Keratinocyte (primary cell): ENCODE measurements around the gene ZSCAN5B. TPM values are rescaled to one million over a fixed set of nuclear protein-coding genes. Genes with fewer than 3 reads are reported as not detected.

Source experiments
- DNase-seq: peaks from one replicate; pipeline ENCODE4 v3.0.0-alpha.2; 2011; ENCODE audit warnings: low read depth, missing footprints, low spot score
- FAIRE-seq: peaks from 2 replicates; lab custom pipeline; 2011; peaks lifted over from hg19 to GRCh38; lab: Jason Lieb, UNC
- H2AFZ ChIP-seq: 2 replicates; pipeline ENCODE4 v1.6.0; 2012; ENCODE audit warnings: low read length, control low read depth, inconsistent platforms; ENCODE audit not compliant: control insufficient read depth
- H3K27ac ChIP-seq: 2 replicates; pipeline ENCODE4 v1.5.1; 2011; ENCODE audit warnings: low read length; ENCODE audit not compliant: control insufficient read depth, insufficient read depth
- H3K27me3 ChIP-seq: 3 replicates; pipeline ENCODE4 v1.6.0; 2011; ENCODE audit warnings: low read length; ENCODE audit not compliant: control insufficient read depth, insufficient read depth; ENCODE audit errors: extremely low read depth
- H3K36me3 ChIP-seq, 2 experiments: 2 replicates in 1 of 2; 3 replicates in 1 of 2; pipeline ENCODE4 v1.5.1; 2011; ENCODE audit warnings: low read length in 2 of 2, mild to moderate bottlenecking in 1 of 2; ENCODE audit not compliant: control insufficient read depth in 2 of 2, insufficient read depth in 2 of 2; ENCODE audit errors: extremely low read depth in 1 of 2
- H3K4me1 ChIP-seq: 3 replicates; pipeline ENCODE4 v1.5.1; 2011; ENCODE audit warnings: low read length; ENCODE audit not compliant: control insufficient read depth, insufficient read depth; ENCODE audit errors: extremely low read depth
- H3K4me2 ChIP-seq: 3 replicates; pipeline ENCODE4 v1.6.0; 2011; ENCODE audit warnings: low read depth, low read length; ENCODE audit not compliant: control insufficient read depth, insufficient read depth; ENCODE audit errors: extremely low read depth
- H3K4me3 ChIP-seq, 3 experiments: fragments of 200-600 bp in 1 of 3; sonication (generic) in 1 of 3; 2 replicates in 2 of 3; 3 replicates in 1 of 3; pipeline ENCODE4 v1.5.1; 2011 to 2016; ENCODE audit warnings: low read length in 3 of 3, mild to moderate bottlenecking in 3 of 3, control low read depth in 2 of 3, inconsistent platforms in 1 of 3, low read depth in 1 of 3, mixed read lengths in 1 of 3, mixed run types in 1 of 3, moderate library complexity in 1 of 3; ENCODE audit not compliant: control insufficient read depth in 2 of 3, insufficient read depth in 2 of 3; ENCODE audit errors: extremely low read depth in 1 of 3
- H3K79me2 ChIP-seq: 2 replicates; pipeline ENCODE4 v1.6.0; 2012; ENCODE audit warnings: low read length; ENCODE audit not compliant: control insufficient read depth, insufficient read depth
- H3K9ac ChIP-seq: 3 replicates; pipeline ENCODE4 v1.6.0; 2011; ENCODE audit warnings: low read length; ENCODE audit not compliant: control insufficient read depth, insufficient read depth; ENCODE audit errors: extremely low read depth
- H3K9me1 ChIP-seq: 3 replicates; pipeline ENCODE4 v1.6.0; 2011; ENCODE audit warnings: low read length; ENCODE audit not compliant: control insufficient read depth, insufficient read depth; ENCODE audit errors: extremely low read depth
- H3K9me3 ChIP-seq: 2 replicates; pipeline ENCODE4 v1.5.1; 2012; ENCODE audit warnings: low read depth, low read length; ENCODE audit not compliant: control insufficient read depth
- H4K20me1 ChIP-seq: 3 replicates; pipeline ENCODE4 v1.6.0; 2011; ENCODE audit warnings: low read length; ENCODE audit not compliant: control insufficient read depth, insufficient read depth; ENCODE audit errors: extremely low read depth
- CTCF ChIP-seq, 3 experiments: IDR thresholded peaks in 1 of 3; conservative IDR thresholded peaks in 1 of 3; optimal IDR thresholded peaks in 1 of 3; 2 replicates in 2 of 3; 3 replicates in 1 of 3; pipeline versions ENCODE3 to v1.5.1; 2011; ENCODE audit warnings: low read length in 3 of 3, mild to moderate bottlenecking in 3 of 3, moderate library complexity in 2 of 3, control low read depth in 1 of 3, inconsistent platforms in 1 of 3; ENCODE audit not compliant: insufficient read depth in 2 of 3; ENCODE audit errors: extremely low read depth in 1 of 3
- EZH2 ChIP-seq: IDR thresholded peaks from one replicate; pipeline ENCODE4 v1.6.1; 2012; ENCODE audit warnings: inconsistent platforms, mild to moderate bottlenecking, low read length, moderate library complexity
- dilution Hi-C: fragments of 300-500 bp; cut with MboI; formaldehyde crosslinking; loops from one replicate; pipeline ENCODE4 v1.7.0; 2020; ENCODE audit warnings: low sequenced_read_pairs; ENCODE audit not compliant: extremely low pct_ligation_motif_present
- polyA plus RNA-seq, 5 experiments: library from polyadenylated mRNA; depleted of rRNA in 3 of 5; stranded (reverse) in 3 of 5; stranded (forward) in 1 of 5; unstranded in 1 of 5; fragments of >200 nt; gene quantifications; 1 replicate in 1 of 5; 2 replicates in 3 of 5; 3 replicates in 1 of 5; pipeline versions ENCODE4 v1.2.1 to v1.2.3, GENCODE V29; 2011 to 2012; ENCODE audit warnings: missing spikeins in 2 of 5, low read depth in 1 of 5, low replicate concordance in 1 of 5

Gene ZSCAN5B
- polyA plus RNA-seq, 1 donor (not counting 4 experiments of a cell fraction or from before 2014, with no cell fraction given) = not detected

- DNase-seq (no peak), FAIRE-seq (no peak)
- Histone ChIP-seq H3K9ac (no peak within 1 kb of the TSS), H3K27ac (no peak within 1 kb of the TSS), H3K36me3 (no peaks in the 10 kb centered on the region), H3K4me2 (no peak within 1 kb of the TSS), H2AFZ (no peak within 1 kb of the TSS), H4K20me1 (no peaks in the 10 kb centered on the region), H3K27me3 (no peaks in the 10 kb centered on the region), H3K9me1 (no peaks in the 10 kb centered on the region), H3K4me1 (no peaks in the 10 kb centered on the region), H3K9me3 (no peaks in the 10 kb centered on the region), H3K79me2 (no peaks in the 10 kb centered on the region), H3K4me3 (no peak within 1 kb of the TSS)
- dilution Hi-C loops = no loop called here
- no peak for TF ChIP-seq EZH2
- no peak for TF ChIP-seq CTCF (optimal IDR thresholded peaks at IDR 0.05 in 1 of 3, IDR thresholded peaks at IDR 0.05 in 1 of 3, conservative IDR thresholded peaks at IDR 0.05 in 1 of 3; ENCODE audit: extremely low read depth in 1 of 3, insufficient read depth in 2 of 3, low read length in 3 of 3)
These were observed 4.4 kb upstream of the ZSCAN5B start, which contains the start of gene ZSCAN5C for GRCh38 chr19:56201973-56202372. Gene ZSCAN5C, plus strand, starts transcription at chr19:56202273. Its CDS starts 3,641 bp downstream, at chr19:56205914.

GRCh38 chr19:56199687-56200086, 2.1 kb upstream of the ZSCAN5B start:
- no peaks in the 10 kb centered on the region for H4K20me1 ChIP-seq
- H3K4me1 ChIP-seq = no peaks in the 10 kb centered on the region
- dilution Hi-C loops = no loop called here
- no peaks in the 10 kb centered on the region for H3K79me2 ChIP-seq
- H3K27ac ChIP-seq = no peak overlapping the region
- no peak overlapping the region for H3K4me3 ChIP-seq
- no peak for FAIRE-seq
- H3K27me3 ChIP-seq = no peaks in the 10 kb centered on the region
- H3K4me2 ChIP-seq = no peak overlapping the region
- H3K9me1 ChIP-seq = no peaks in the 10 kb centered on the region
- H3K36me3 ChIP-seq = no peaks in the 10 kb centered on the region
- no peak overlapping the region for H3K9ac ChIP-seq
- no peak overlapping the region for H2AFZ ChIP-seq
- no peak for DNase-seq
- no peaks in the 10 kb centered on the region for H3K9me3 ChIP-seq
- TF ChIP-seq CTCF (optimal IDR thresholded peaks at IDR 0.05 in 1 of 3, IDR thresholded peaks at IDR 0.05 in 1 of 3, conservative IDR thresholded peaks at IDR 0.05 in 1 of 3; ENCODE audit: extremely low read depth in 1 of 3, insufficient read depth in 2 of 3, low read length in 3 of 3) (no peak), EZH2 (no peak)
